Measurements from ENCODE around the gene A3GALT2.

The A3GALT2 gene

GRCh38 chr1:33267468-33268205 lies 53.3 kb downstream of the A3GALT2 start:
- Histone ChIP-seq H3K9me3 (ENCODE audit: control insufficient read depth, low read length) (no peaks in the 10 kb centered on the region), H3K9ac (no peak overlapping the region), H3K27me3 (ENCODE audit: control insufficient read depth, insufficient read depth, low read length) (no peaks in the 10 kb centered on the region), H3K4me1 (no peaks in the 10 kb centered on the region), H3K27ac (no peak overlapping the region), H3K4me2 (ENCODE audit: low read length) (no peak overlapping the region), H3K4me3 (ENCODE audit: low read depth, low read length) (no peak overlapping the region), H3K36me3 (ENCODE audit: control insufficient read depth, insufficient read depth, low read length) (no peaks in the 10 kb centered on the region), H3K79me2 (peaks cover 45% of the 10 kb centered on the region), H2AFZ (no peak overlapping the region)
- no peak for TF ChIP-seq CTCF (IDR thresholded peaks at IDR 0.05)

- no peak overlapping the region for H3K4me3 ChIP-seq (ENCODE audit: low read depth, low read length)
- no peaks in the 10 kb centered on the region for H3K4me1 ChIP-seq
- H3K36me3 ChIP-seq (ENCODE audit: control insufficient read depth, insufficient read depth, low read length), result no peaks in the 10 kb centered on the region
- peaks cover 47% of the 10 kb centered on the region for H3K79me2 ChIP-seq
- H3K9me3 ChIP-seq (ENCODE audit: control insufficient read depth, low read length), result no peaks in the 10 kb centered on the region
- no peaks in the 10 kb centered on the region for H3K27me3 ChIP-seq (ENCODE audit: control insufficient read depth, insufficient read depth, low read length)
- H3K27ac ChIP-seq, result no peak overlapping the region
- TF ChIP-seq CTCF (IDR thresholded peaks at IDR 0.05), result no peak
- H3K9ac ChIP-seq, result no peak overlapping the region
- H3K4me2 ChIP-seq (ENCODE audit: low read length), result no peak overlapping the region
- H2AFZ ChIP-seq, result no peak overlapping the region
Observed at GRCh38 chr1:33266766-33267165, 54.1 kb downstream of the A3GALT2 start.

- no peak overlapping the region for H2AFZ ChIP-seq
- H3K27ac ChIP-seq, result no peak overlapping the region
- H3K79me2 ChIP-seq, result peaks cover 44% of the 10 kb centered on the region
- H3K27me3 ChIP-seq (ENCODE audit: control insufficient read depth, insufficient read depth, low read length), result no peaks in the 10 kb centered on the region
- H3K4me2 ChIP-seq (ENCODE audit: low read length), result no peak overlapping the region
- H3K4me1 ChIP-seq, result no peaks in the 10 kb centered on the region
- H3K9ac ChIP-seq, result no peak overlapping the region
- no peaks in the 10 kb centered on the region for H3K9me3 ChIP-seq (ENCODE audit: control insufficient read depth, low read length)
- no peak for TF ChIP-seq CTCF (IDR thresholded peaks at IDR 0.05)
- no peak overlapping the region for H3K4me3 ChIP-seq (ENCODE audit: low read depth, low read length)
- H3K36me3 ChIP-seq (ENCODE audit: control insufficient read depth, insufficient read depth, low read length), result no peaks in the 10 kb centered on the region
Observed at GRCh38 chr1:33265780-33266605, 54.9 kb downstream of the A3GALT2 start.

DNA sequence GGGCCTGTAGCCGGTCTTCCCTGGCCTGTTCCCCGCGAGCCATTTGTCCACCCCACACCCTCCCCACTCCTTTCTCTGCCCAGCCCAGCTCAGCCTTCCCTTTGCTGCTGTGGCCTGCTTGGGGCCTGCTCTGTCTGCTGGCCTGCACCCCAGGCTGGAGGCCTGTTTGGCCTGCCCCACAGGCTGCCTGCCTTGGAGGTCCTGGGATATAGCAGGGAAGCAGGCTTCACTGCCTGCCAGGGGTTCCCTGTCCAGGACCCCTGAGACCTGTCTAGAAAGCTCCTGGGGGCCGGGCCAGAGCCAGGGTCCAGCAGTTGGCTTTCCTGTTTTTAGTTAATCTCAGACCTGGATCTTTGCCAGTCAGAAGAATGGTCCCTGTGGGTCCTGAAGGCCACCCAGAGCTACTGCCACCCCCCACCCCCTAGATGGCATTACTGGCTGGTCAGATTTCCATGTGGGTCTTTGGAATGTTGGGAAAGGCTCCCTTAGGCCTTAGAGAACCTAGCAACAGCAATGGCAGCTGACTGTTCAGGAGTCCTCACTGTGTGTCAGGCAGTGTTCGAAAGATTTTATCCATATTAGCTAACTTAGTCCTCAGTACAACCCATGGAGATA lies 56.9 kb downstream of the A3GALT2 start:
- Histone ChIP-seq H3K9me3 (ENCODE audit: control insufficient read depth, low read length) (no peaks in the 10 kb centered on the region), H2AFZ (no peak overlapping the region), H3K4me3 (ENCODE audit: low read depth, low read length) (no peak overlapping the region), H3K4me1 (peaks cover 9% of the 10 kb centered on the region), H3K27me3 (ENCODE audit: control insufficient read depth, insufficient read depth, low read length) (no peaks in the 10 kb centered on the region), H3K27ac (no peak overlapping the region), H3K79me2 (peaks cover 36% of the 10 kb centered on the region), H3K4me2 (ENCODE audit: low read length) (no peak overlapping the region), H3K9ac (no peak overlapping the region), H3K36me3 (ENCODE audit: control insufficient read depth, insufficient read depth, low read length) (no peaks in the 10 kb centered on the region)
- TF ChIP-seq CTCF (IDR thresholded peaks at IDR 0.05), result no peak

Data from parathyroid adenoma (tissue), 2 donors.